Astrocyte of the cerebellum (primary cell): ENCODE results near the gene KLHDC8A.

ENCODE experiments used
- DNase-seq: peaks from one replicate; pipeline ENCODE4 v3.0.0-alpha.2; 2011; ENCODE audit warnings: low read depth
- H3K4me3 ChIP-seq: 2 replicates; pipeline ENCODE4 v1.5.1; 2011; ENCODE audit warnings: mild to moderate bottlenecking, low read depth, low read length, moderate library complexity
- in situ Hi-C: cut with HindIII; loops from 2 replicates; pipeline ENCODE4 v1.10.0; 2017; ENCODE audit warnings: low sequenced_read_pairs
- TF ChIP-seq, protein P1 (sequence below): IDR thresholded peaks from 2 replicates; pipeline ENCODE4 v1.5.1; 2012; ENCODE audit warnings: low read length, low read depth, moderate library complexity, mild to moderate bottlenecking; ENCODE audit errors: missing control alignments

Gene KLHDC8A

DNA sequence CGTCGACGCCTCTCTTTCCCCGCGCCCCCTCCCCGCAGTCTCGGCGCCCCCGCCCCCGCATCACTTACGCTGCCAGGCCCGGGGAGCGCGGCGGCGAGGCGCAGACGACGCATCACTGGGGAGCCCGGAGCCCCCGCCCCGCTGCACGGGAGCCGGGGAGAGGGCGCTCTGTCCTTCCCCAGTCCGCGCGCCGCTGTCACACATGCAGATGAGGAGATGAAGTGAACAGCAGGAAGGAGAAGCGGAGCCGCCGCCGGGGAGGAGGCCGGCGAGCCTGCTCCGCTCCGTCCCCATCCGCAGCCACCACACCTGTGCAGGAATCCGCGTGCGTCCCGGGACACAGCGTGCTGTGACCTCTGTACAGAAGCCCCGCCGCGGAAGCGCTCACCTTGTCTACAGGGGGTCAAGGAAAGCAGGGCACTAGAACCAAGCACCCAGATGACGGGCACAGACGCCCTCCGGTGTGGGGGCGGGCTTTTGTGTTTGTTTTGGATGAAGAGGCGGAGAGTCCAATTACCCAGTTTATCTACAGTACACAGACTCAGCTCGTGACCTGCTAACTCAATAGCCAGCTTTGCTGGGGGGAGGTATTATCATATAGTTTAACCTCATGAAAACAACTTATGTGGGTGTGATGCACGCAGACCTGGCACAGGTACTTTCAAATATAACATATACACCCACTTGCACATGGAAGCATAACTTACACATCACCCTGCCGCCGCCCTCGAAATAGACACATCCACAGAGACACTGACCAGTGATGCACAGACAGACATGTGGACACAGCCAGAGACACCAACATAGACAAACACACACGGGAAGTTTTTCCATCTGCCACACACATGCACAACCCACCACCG lies 12.4 kb downstream of the KLHDC8A start:
- peak overlapping the region; percentile 15 for H3K4me3 ChIP-seq
- in situ Hi-C loops: no loop called here
- DNase-seq: no peak
- TF ChIP-seq, protein P1, sequence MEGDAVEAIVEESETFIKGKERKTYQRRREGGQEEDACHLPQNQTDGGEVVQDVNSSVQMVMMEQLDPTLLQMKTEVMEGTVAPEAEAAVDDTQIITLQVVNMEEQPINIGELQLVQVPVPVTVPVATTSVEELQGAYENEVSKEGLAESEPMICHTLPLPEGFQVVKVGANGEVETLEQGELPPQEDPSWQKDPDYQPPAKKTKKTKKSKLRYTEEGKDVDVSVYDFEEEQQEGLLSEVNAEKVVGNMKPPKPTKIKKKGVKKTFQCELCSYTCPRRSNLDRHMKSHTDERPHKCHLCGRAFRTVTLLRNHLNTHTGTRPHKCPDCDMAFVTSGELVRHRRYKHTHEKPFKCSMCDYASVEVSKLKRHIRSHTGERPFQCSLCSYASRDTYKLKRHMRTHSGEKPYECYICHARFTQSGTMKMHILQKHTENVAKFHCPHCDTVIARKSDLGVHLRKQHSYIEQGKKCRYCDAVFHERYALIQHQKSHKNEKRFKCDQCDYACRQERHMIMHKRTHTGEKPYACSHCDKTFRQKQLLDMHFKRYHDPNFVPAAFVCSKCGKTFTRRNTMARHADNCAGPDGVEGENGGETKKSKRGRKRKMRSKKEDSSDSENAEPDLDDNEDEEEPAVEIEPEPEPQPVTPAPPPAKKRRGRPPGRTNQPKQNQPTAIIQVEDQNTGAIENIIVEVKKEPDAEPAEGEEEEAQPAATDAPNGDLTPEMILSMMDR: no peak

DNA sequence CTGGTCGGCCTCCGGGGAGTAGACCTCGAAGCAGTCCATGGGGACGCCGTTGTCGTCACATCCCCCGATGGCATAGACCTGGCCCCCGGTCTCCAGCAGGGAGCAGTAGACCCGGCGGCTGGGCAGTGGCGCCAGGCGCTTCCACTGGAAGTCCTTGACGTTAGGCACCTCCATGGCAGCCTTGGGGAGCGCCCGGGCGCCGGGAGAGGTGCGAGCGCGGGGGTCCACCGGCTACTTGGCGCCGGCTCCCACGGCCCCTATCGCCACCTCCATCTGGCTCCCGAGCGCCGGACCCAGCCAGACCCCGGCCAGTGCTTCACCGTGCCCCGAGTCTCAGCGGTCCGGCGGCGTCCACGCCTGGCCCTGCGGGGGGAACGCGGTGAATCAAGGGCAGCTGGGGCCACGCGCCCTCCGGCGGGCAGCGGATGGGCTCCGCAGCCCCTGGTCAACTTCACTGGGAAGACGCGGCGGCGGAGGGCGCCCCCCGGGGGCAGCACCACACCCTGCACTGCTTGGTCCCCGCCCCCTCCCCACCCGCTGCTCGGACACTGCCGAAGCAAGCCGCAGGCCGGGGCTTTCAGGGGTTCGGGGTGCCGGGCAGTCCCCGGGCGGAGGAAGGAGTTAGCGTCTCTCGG lies 13.2 kb downstream of the KLHDC8A start:
- in situ Hi-C loops: no loop called here
- H3K4me3 ChIP-seq: peak overlapping the region; percentile 15
- TF ChIP-seq, protein P1: no peak
- no peak for DNase-seq

DNA sequence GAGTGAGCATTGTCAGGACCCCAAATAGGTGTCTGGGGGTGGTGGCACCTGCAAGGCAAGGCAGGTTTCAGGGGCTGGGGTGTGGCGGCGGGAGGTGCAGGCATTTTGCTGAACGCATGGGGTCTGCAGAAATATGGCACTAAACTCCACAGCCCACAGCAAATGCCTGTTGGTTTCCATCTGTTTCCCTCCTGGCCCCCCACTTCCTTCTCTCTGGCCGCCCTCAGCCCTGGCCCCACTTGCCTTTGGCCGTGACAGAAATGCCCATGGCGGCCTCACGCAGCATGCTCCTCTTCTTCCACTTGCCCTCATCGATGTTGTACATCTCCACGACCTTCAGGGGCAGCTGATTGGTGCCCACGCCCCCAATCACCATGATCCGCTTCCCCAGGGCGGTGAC lies 13.7 kb downstream of the KLHDC8A start:
- no peak for DNase-seq
- in situ Hi-C loops: no loop called here
- H3K4me3 ChIP-seq: no peak overlapping the region
- TF ChIP-seq, protein P1: no peak

DNA sequence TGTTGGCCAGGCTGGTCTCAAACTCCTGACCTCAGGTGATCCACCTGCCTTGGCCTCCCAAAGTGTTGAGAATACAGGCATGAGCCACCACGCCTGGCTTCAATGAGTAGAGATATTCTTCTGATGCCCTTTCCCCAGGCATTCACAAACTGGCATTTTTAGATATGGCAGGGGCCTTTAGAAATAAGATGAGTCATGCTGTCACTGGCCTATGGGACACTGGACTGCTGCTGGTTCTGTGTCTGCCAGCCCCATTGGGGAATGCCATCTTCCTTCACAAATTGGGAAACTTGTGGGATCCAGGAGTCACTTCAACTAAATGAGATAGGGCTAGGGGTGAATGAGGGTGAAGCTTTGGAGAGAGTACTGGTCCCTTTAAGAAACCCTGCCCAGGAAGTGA lies 16.0 kb downstream of the KLHDC8A start:
- TF ChIP-seq, protein P1: no peak
- no peak overlapping the region for H3K4me3 ChIP-seq
- in situ Hi-C loops: no loop called here
- DNase-seq: no peak

DNA sequence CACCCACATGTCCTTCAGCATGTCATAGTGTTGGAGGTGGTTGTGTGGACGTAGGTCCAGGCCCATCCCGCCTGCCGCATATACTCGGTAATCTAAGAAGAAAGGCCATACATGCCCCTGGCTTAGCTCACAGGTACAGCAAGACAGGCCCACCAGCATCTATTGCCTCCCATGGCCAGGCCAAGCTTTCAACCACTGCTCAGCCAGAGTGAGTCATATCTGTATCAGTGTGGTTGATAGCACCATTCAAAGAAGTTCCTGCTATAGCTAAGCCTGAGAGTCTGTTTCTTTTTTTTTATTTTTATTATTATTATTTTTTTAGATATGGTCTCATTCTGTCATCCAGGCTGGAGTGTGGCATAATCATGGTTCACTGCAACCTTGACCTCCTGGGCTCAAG lies 17.0 kb downstream of the KLHDC8A start:
- DNase-seq: no peak
- TF ChIP-seq, protein P1: no peak
- in situ Hi-C loops: no loop called here
- no peak overlapping the region for H3K4me3 ChIP-seq

DNA sequence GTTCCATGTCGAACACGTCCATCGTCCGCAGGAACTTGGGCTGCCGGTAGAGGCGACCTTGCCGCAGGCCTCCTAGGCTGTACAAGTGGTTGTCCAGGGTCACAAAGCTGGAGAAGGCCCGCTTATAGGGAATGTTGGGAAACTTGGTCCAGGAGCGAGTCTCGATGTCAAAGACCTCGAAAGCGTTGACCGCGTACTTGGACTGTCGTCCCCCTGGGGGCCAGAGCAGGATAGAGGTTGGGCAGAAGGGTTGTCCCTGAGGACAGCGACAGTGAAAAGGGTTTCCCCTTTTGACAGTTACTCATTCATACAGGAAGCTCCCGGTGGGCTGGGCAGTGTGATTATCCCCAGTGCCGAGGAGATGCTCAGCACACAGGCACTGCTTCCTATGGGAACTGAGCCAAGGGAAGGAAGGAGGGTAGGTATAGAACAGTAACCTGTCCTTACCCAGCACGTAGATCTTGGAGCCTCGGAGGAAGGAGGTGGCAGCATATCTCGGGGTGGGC lies 17.5 kb downstream of the KLHDC8A start:
- no peak for DNase-seq
- TF ChIP-seq, protein P1: no peak
- in situ Hi-C loops: no loop called here
- H3K4me3 ChIP-seq: no peak overlapping the region
